HG02840 (cell line): ENCODE measurements around the gene OLIG1.

Experiments
- ATAC-seq: cut with Tn5 transposase; IDR thresholded peaks from one replicate; pipeline ENCODE4 v1.9.1; 2021; ENCODE audit warnings: mild to moderate bottlenecking, moderate library complexity, moderate number of reproducible peaks; ENCODE audit not compliant: unreplicated experiment, low FRiP score

OLIG1 gene

GRCh38 chr21:33029975-33030461 is 39.9 kb upstream of the OLIG1 start:
- no peak for ATAC-seq

GRCh38 chr21:33030633-33031032 is 39.3 kb upstream of the OLIG1 start:
- ATAC-seq = no peak

GRCh38 chr21:33031152-33031911 is 38.6 kb upstream of the OLIG1 start:
- no peak for ATAC-seq

DNA sequence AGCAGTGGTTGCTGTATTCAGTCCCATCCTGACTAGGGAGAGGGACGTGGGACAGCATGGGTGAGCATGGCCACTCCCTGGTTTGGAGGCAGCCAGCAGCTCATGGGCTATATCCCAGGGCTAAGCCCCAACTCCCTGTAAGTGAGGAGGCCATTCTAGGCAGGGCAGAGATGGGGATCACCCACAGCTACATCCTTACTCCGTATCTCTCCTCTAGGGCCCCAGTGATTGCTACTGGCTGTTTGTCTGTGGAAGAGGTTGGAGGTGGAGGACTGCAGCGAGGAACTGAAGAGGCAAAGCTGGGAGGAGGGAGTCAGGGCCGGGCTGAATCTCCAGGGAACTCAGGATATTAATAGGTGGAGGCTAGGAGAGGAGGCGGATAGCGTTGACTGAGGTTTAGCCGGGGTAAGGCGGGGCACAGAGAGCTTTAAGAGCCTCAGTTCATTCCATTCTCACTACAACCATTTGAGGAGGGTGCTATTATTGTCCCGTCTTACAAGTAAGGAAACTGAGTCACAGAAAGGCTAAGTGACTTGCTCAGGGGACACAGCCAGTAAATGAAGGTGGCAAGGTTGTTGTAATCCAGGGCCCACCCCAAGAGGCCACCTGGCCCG is 37.4 kb upstream of the OLIG1 start:
- no peak for ATAC-seq

GRCh38 chr21:33033094-33033951 is 36.6 kb upstream of the OLIG1 start:
- no peak for ATAC-seq

DNA sequence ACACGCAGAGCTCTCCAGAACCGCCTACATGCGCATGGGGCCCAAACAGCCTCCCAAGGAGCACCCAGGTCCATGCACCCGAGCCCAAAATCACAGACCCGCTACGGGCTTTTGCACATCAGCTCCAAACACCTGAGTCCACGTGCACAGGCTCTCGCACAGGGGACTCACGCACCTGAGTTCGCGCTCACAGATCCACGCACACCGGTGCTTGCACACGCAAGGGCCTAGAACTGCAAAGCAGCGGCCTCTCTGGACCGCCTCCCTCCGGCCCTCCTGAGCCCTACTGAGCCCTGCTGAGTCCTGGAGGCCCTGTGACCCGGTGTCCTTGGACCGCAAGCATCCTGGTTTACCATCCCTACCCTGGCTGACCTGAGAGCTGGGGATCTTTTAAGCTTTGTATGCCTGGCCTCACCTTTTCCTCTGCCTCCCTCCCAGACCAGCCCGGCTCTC is 36.0 kb upstream of the OLIG1 start:
- no peak for ATAC-seq

GRCh38 chr21:33035147-33035546 is 34.8 kb upstream of the OLIG1 start:
- no peak for ATAC-seq

DNA sequence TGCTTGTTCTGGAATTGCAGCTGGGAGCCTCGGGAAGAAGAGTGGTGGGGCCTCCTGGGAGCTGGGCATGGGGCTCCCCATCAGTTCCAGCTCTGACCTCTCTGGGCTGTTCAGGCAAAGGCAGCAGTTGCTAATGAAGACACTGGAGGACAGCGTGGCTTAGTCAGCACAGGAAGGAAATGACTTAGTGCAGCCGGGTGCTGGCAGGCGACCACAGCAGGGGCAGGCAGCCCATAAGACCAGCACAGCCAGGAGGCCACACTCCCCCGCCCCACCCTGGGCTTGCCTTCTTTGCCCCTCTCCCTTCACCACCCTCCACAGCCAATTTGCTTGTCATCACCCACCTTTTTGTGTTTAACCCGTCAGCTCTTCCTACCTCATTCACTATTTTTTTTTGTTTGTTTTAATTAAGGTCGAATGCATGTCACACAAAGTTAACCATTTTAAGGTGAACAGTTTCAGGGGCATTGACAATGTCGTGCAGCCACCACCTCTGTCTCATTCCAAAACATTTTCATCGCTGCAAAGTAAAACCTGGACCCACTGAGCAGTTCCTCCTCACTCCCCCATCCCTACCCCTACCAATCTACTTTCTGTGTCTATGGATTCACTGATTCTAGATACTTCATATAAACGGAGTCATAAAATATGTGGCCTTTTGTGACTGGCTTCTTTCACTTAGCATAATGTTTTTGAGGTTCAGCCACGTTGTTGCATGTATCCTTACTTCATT is 33.3 kb upstream of the OLIG1 start:
- ATAC-seq = no peak

GRCh38 chr21:33037501-33037900 is 32.4 kb upstream of the OLIG1 start:
- ATAC-seq = no peak

DNA sequence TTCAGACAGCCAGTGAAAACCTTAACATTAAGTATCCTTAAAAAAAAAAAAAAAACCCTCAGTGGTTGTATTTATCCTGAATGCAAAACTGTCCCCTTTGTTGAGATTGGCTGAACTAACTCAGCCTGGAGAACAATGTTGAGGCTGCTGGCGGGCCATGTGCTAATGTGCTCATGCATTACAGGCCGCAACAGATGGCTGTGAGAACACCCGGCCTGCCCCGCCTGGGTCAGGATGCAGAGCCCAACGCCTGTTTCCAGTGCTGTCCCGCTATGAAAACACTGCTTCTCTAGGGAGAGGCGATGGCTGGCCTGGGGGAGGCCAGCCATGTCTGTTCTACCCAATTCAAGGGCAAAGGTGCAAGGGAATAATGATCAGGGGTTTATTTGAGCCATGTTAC is 30.4 kb upstream of the OLIG1 start:
- no peak for ATAC-seq

GRCh38 chr21:33040215-33040614 is 29.7 kb upstream of the OLIG1 start:
- no peak for ATAC-seq

GRCh38 chr21:33041981-33042380 is 28.0 kb upstream of the OLIG1 start:
- no peak for ATAC-seq

DNA sequence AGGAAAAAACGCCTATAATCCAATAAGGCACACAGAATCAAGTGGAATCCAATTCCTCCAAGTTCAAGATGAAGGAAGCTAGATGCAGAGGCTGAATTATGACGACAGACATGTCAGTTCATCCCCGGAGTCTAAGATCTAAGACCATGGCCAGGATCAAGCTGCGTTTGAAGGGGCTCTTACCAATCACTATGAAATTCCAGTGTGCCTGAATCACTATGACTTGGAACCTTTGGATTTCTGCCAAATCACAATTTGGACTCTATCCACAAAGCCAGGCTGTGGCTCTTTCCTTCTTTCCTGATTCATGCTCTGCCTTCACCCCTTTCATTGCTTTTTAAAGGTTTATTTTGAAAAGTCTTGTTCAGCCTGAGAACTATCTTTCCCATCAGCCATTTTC is 27.1 kb upstream of the OLIG1 start:
- no peak for ATAC-seq

DNA sequence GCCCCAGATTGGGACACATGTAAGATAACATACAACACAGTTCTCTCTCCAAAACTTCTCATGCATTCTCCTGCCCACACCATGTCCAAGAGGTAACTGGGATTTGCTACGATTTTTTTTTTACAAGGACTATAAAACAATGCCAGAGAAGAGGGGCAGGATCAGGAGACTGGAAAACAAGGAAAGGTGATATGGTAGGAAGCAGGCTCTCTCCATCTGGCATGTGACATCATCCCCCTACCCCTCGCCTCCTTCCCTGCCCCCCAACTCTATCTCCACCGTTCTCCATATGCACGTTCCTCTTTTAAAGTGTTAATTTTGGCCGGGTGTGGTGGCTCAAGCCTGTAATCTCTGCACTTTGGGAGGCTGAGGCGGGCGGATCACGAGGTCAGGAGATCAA is 23.5 kb upstream of the OLIG1 start:
- no peak for ATAC-seq

DNA sequence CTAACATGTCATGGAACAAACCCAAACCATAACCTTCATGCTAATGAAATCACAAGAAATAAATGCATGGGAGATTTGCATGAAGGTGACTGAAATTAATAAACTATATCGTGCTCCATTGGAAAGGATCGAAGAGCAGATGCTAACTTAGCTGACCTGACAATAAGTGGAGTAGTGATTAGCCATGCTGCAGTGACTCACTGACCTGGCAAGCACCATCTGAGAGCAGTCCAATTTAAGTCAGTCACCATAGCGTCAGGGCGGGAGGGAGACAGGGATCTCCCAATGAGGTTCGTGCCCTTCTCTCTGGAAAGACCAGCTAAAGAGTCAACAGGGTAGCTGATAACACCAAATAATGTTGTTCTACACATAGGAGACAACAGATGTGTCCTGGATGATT is 22.7 kb upstream of the OLIG1 start:
- ATAC-seq = no peak

DNA sequence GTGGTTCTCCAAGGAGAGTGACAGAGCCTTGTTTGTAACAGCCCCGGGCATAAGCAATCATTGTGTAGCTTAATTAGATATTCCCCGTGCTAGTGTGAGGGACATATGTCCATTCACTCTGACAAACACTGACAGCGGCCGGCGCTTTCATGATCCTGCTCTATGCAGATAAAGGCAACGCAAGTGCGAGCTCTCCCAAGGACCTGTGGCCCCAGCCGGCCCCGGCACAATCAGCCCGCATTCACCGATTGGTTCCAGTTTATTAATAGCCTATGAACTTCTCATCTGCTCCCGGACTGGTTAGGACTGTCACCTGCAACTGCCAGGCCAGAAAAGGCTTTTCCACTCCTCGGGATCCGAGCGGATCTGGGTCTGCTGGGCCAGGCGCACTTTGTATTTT is 18.0 kb upstream of the OLIG1 start:
- ATAC-seq = no peak

DNA sequence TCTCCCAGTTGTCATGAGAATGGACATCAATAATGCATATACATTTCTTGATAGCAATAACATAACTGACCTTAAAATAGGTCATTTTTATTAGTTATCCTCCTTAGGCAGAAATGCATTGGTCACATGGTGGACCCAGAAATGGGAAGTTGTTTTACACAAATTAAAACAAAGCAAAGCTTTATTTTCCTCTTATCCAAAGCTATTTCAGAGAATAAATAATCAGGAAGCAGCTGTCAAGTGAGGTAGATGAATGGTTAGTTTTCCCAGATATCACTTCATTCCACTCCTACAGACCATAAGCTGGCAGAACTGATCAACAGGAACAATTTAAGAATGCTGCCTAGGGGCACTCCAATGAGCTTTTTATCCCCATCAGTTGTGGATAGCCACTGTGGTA is 16.0 kb upstream of the OLIG1 start:
- ATAC-seq = no peak

- ATAC-seq = no peak
Observed at GRCh38 chr21:33055991-33056390, 13.9 kb upstream of the OLIG1 start.

- no peak for ATAC-seq
Observed at GRCh38 chr21:33057385-33057940, 12.5 kb upstream of the OLIG1 start.

DNA sequence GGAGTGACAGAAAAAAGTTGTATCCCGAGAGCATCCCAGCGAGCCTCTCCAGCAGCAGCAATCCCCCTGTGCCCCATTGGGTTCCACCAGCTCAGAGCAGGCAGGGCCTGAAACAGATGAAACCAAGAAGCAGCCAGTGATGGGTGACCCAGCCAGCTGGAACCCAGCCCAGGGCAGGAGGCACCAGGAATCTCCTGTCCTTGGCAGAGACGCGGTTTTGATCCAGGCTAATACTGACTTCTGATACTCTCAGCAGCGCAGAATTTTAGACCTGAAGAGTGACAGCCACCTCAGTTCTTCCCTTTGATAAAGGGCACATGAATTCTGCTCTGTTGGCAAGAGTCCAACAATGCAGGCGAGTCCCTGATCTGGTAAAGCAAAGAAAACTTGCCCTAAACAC is 11.4 kb upstream of the OLIG1 start:
- ATAC-seq = no peak
